ENCODE results near the gene CLK3.

- TF ChIP-seq TAF1 (IDR thresholded peaks at IDR 0.05; ENCODE audit: borderline replicate concordance, low read depth, low read length) (no peak), POLR2A (IDR thresholded peaks at IDR 0.05; ENCODE audit: low read depth, low read length) (no peak)
Measured at GRCh38 chr15:74662064-74662860, 46.6 kb downstream of the CLK3 start.
